Endometrial microvascular endothelial cells (primary cell): ENCODE data around the gene SLC35E4. TPM values are rescaled to one million over a fixed set of nuclear protein-coding genes. Genes with fewer than 3 reads are reported as not detected.
"Not testable (repeated sequence)": the region's sequence is repeated elsewhere in the genome, so short reads cannot be mapped to it uniquely, and the experiment has no call there.

Source experiments
- in situ Hi-C: cut with HindIII; loops from 2 replicates; pipeline ENCODE4 v1.10.0; 2017; ENCODE audit warnings: low sequenced_read_pairs, low pct_unique_long_range_greater_than_20kb; ENCODE audit errors: inconsistent ontology term
- total RNA-seq: library from RNA; depleted of rRNA; stranded (reverse); fragments of >200 nt; gene quantifications from one replicate; pipeline ENCODE4 v1.2.3, GENCODE V29; 2015; ENCODE audit errors: inconsistent ontology term

SLC35E4 gene
- total RNA-seq, 1 donor from 2014 or later, result 40.0 TPM

DNA sequence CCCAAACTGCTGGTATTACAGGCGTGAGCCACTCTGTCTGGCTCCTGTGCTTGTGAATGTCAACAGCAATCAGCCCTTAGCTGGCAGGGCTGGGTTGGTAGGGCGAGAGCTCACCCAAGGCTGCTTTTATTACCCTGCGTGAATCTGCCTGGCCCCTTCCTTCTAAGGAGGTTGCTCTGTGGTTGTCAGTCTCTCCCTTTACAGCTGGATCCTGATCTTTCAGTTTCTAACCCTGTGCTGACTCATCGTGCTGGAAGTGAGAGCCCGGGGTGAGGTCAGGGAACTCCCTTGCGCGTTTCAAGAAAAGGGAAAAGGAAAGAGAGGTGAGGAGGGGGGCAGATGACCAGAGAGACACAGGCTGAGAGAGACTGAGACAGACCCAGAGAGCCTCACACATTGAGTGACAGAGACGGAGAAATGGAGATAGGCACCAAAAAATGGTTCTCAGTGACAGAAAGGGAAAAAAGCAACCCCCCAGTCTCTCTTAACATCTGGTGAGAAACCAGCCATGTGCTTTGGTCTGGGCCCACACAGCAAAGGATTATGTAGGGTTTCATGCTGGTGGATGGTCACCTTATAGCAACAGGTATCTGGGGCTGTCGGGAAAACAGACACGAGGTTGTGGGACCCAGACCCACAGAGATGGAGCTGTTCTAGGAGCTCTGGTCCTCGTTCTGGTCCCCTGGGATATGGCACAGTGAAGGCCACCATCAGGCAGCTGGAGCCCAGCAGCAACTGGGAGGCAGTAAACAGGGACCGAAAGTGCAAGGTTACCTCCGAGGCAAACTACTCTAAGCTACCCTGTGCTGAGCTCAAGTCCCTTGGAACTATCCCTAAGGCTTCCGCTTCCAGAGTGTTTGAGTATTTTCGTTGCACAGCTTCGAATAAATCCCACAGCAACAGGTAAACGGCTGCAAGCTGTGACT lies 26.1 kb upstream of the SLC35E4 start:
- in situ Hi-C loops, result no loop called here

GRCh38 chr22:30610299-30610698 lies 25.3 kb upstream of the SLC35E4 start:
- in situ Hi-C loops, result no loop called here

- in situ Hi-C loops, result no loop called here
Observed at GRCh38 chr22:30611197-30611596, 24.4 kb upstream of the SLC35E4 start.

DNA sequence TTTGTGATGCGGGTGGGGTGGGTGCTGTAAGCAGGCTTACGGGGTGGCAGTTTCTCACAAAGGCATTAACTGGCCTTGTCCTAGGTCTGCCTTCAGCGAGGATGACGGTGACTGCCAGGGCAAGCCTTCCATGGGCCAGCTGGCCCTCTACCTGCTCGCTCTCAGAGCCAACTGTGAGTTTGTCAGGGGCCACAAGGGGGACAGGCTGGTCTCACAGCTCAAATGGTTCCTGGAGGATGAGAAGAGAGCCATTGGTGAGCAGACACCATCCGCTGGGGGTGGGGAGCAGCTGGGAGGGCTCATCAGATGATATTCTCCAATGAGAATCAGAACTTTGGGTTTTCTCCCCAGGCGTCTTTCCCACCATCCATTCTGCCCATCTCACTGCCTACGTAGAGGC lies 22.8 kb upstream of the SLC35E4 start:
- in situ Hi-C loops, result no loop called here

- in situ Hi-C loops, result no loop called here
Observed at GRCh38 chr22:30614268-30614667, 21.3 kb upstream of the SLC35E4 start.

DNA sequence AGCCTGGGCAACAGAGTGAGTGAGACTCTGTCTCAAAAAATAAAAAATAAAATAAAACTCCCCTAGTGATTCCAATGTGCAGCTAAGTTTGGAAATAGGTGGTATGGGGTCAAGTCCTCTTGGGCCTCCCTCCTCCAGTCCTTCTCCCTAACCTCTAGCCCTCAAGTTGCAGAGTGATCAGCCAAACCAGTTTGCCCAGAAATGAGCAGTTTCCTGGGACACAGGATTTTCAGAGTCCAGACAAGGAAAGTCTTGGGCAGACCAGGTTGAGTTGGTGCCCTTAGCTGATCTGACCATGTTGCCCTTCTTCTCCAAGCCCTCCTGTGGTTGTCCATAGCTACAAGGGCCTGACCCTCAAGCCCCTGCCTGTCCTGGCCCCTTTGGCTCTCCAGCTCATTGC lies 20.7 kb upstream of the SLC35E4 start:
- in situ Hi-C loops, result no loop called here

- in situ Hi-C loops, result no loop called here
Observed at GRCh38 chr22:30615543-30615954, 20.0 kb upstream of the SLC35E4 start.

DNA sequence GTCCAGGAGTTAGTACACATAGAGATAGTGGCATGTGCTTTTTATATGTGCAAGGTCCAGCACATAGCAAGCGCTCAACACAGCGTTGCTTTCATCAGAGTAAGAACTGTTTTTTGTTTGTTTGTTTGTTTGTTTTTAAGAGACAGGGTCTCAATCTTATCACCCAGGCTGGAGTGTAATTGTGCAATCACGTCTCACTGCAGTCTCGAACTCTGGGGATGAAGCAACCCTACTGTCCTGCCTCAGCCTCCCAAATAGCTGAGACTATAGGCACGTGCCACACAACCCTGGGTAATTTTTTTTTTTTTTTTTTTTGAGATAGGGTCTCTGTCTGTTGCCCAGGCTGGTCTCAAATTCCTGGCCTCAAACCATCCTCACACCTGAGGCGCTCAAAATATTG lies 17.8 kb upstream of the SLC35E4 start:
- in situ Hi-C loops, result no loop called here

- in situ Hi-C loops, result not testable (repeated sequence)
Observed at GRCh38 chr22:30619909-30620308, 15.7 kb upstream of the SLC35E4 start.

DNA sequence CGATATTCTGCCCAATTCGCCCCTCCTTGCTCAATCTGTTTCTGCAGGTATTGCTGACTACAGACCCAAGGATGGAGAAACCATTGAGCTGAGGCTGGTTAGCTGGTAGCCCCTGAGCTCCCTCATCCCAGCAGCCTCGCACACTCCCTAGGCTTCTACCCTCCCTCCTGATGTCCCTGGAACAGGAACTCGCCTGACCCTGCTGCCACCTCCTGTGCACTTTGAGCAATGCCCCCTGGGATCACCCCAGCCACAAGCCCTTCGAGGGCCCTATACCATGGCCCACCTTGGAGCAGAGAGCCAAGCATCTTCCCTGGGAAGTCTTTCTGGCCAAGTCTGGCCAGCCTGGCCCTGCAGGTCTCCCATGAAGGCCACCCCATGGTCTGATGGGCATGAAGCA lies 9.2 kb upstream of the SLC35E4 start:
- in situ Hi-C loops, result no loop called here

- in situ Hi-C loops, result no loop called here
Observed at GRCh38 chr22:30627471-30627870, 8.1 kb upstream of the SLC35E4 start.

GRCh38 chr22:30628491-30628890 lies 7.1 kb upstream of the SLC35E4 start:
- in situ Hi-C loops, result no loop called here

DNA sequence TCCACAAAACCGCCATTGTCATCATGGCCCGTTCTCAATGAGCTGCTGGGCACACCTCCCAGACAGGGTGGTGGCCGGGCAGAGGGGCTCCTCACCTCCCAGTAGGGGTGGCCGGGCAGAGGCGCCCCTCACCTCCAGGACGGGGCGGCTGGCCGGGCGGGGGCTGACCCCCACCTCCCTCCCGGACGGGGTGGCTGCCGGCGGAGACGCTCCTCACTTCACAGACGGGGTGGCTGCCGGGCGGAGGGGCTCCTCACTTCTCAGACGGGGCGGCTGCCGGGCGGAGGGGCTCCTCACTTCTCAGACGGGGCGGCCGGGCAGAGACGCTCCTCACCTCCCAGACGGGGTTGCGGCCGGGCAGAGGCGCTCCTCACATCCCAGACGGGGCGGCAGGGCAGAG lies 4.1 kb upstream of the SLC35E4 start:
- in situ Hi-C loops, result not testable (repeated sequence)

DNA sequence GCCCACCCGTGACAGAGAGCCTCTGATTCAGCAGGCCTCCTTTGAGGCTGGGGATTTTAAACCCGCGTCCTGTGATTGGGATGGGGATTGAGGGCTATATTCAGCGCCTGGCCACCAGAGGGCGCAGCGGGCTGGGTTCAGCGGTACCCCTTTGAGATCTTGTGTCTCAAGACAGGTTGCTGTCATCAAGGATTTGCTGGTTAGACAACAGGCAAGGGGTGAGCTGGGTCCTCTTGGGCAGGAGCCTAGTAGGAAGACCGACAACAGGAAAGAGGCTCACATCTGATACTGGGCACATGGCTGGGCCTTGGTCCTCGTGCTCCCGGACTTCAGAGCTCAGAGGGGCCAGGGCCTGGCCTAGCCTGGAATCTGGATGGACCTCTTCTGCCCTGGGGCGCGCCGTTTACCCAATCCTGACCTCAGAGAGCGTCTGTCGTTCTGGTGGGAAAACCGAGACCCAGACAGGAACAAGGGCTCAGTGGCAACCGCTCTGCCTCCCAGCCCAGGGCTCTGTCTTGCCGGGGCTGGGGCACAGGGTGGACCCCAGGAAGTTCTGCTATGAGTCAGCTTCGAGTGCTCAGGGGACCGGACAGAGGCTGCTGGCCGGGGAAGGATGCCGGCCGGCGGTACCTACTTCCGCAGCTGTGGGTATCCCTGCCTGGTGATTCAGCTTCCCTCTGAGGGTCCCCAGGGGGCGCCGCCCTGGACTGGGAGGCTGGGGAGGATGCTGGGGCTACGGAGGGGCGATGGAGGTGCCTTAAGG lies 929 bp upstream of the SLC35E4 start:
- in situ Hi-C loops, result no loop called here

DNA sequence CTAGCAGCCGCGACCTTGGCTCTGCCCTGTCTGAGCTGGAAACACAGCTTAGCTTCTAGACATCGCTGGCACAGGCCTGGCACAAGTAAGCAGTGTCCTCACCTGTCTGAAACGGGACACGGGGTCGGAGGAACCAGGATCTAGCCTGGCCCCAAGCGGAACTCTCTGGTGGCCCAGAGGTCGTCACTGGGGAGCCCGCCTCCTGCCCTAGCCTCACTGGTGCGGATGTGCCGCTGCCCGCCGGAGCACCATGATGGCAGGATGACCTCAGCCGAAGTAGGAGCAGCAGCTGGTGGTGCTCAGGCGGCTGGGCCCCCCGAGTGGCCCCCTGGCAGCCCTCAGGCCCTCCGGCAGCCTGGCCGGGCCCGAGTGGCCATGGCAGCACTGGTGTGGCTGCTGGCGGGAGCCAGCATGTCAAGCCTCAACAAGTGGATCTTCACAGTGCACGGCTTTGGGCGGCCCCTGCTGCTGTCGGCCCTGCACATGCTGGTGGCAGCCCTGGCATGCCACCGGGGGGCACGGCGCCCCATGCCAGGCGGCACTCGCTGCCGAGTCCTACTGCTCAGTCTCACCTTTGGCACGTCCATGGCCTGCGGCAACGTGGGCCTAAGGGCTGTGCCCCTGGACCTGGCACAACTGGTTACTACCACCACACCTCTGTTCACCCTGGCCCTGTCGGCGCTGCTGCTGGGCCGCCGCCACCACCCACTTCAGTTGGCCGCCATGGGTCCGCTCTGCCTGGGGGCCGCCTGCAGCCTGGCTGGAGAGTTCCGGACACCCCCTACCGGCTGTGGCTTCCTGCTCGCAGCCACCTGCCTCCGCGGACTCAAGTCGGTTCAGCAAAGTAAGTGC lies 871 bp downstream of the SLC35E4 start:
- in situ Hi-C loops, result no loop called here

GRCh38 chr22:30637701-30638114 lies 2.1 kb downstream of the SLC35E4 start:
- in situ Hi-C loops, result no loop called here

DNA sequence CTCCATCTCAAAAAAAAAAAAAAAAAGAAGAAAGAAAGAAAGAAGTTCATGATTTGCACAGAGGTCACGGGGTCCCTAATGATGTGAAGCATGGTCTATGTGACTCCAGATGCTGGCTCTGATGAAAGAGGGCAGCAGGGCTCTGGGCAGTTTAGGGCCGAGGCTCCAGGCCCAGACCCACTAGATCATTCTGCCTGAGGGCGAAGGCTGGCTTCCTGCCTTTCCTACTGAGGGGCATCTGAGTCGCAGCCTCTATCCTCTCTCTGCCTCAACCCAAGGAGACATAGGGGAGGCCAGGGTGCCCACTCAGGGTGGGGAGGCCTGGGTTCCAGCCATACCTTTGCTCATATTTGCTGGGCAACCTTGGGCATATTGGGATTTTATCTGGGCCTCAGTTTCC lies 4.8 kb downstream of the SLC35E4 start:
- in situ Hi-C loops, result no loop called here

DNA sequence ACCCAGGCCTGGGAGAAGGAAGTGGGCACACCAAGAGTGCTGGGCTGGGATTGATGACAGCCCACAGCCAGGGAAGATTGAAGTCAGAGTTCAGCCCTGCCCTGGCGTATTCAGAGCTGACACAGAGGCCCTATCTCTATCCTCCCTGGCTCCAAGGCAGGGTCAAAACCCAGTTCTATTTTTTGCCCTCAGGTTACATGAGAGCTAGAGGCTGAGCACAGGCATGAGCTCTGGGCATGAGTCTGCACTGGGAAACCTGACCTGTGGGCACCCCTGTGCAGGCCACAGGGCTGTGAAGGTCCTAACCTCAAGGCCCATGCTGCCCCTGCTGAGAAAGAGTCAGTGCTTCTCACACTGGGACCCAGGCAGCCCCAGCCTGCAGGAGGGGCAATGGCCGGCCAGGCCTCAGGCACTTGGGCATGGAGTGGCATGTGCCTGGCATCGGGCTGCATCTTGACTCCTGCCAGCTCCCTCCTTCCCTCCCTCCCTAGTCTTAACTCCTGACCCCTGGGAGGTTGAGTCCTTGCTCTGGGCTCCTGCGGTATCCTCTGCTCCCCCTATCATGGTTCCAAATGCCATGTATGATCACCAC lies 5.4 kb downstream of the SLC35E4 start:
- in situ Hi-C loops, result no loop called here
